Measurements from ENCODE around the gene FRY. TPM values are rescaled to one million over a fixed set of nuclear protein-coding genes. Genes with fewer than 3 reads are reported as not detected.

FRY gene
- total RNA-seq, 1 experiment from 2014 or later, result 5.3 TPM

GRCh38 chr13:32124743-32125142, 93.2 kb downstream of the FRY start:
- ChIA-PET CTCF (interaction anchor here (1.0 kb wide), 1 partner anchor 40 kb away, joined by 3 read pairs; no protein-coding TSS in a partner anchor), POLR2A (no interaction called here)
- no peaks in the 10 kb centered on the region; the same call in 1 of the 2 replicates for H3K27me3 Mint-ChIP-seq (ENCODE audit: low read depth)
- no peaks in the 10 kb centered on the region for H3K4me1 Mint-ChIP-seq
- H3K36me3 Mint-ChIP-seq, result peaks cover 24% of the 10 kb centered on the region
- peaks cover 28% of the 10 kb centered on the region for H3K9me3 Mint-ChIP-seq
- no peak overlapping the region for H3K4me3 Mint-ChIP-seq
- H3K27ac Mint-ChIP-seq, result no peak overlapping the region
- TF ChIP-seq CREB1 (CRISPR knock-in tag; IDR thresholded peaks at IDR 0.05) (no peak), GTF2I (CRISPR knock-in tag; conservative IDR thresholded peaks at IDR 0.05) (no peak), E2F5 (CRISPR knock-in tag; IDR thresholded peaks at IDR 0.05) (no peak), CREM (CRISPR knock-in tag; IDR thresholded peaks at IDR 0.05) (no peak), FOXK1 (CRISPR knock-in tag; IDR thresholded peaks at IDR 0.05) (no peak), ATF6 (CRISPR knock-in tag; IDR thresholded peaks at IDR 0.05) (no peak), TEAD4 (CRISPR knock-in tag; IDR thresholded peaks at IDR 0.05) (no peak), NFATC4 (CRISPR knock-in tag; IDR thresholded peaks at IDR 0.05) (no peak), ATF1 (CRISPR knock-in tag; IDR thresholded peaks at IDR 0.05) (no peak), JAZF1 (CRISPR knock-in tag; IDR thresholded peaks at IDR 0.05) (no peak), MLX (CRISPR knock-in tag; IDR thresholded peaks at IDR 0.05) (no peak), CDX4 (CRISPR knock-in tag; IDR thresholded peaks at IDR 0.05; ENCODE audit: borderline replicate concordance) (no peak), ZNF138 (CRISPR knock-in tag; conservative IDR thresholded peaks at IDR 0.05) (no peak)
- ATAC-seq (no peak), DNase-seq (ENCODE audit: low spot score) (no peak)

GRCh38 chr13:32125221-32125689, 93.7 kb downstream of the FRY start:
- Mint-ChIP-seq H3K27ac (no peak overlapping the region), H3K4me3 (no peak overlapping the region), H3K27me3 (ENCODE audit: low read depth) (no peaks in the 10 kb centered on the region; the same call in 1 of the 2 replicates), H3K36me3 (peaks cover 24% of the 10 kb centered on the region), H3K9me3 (peaks cover 28% of the 10 kb centered on the region), H3K4me1 (no peaks in the 10 kb centered on the region)
- ChIA-PET POLR2A (no interaction called here), CTCF (interaction anchor here (1.0 kb wide), 1 partner anchor 39 kb away, joined by 3 read pairs; no protein-coding TSS in a partner anchor)
- DNase-seq (ENCODE audit: low spot score) (no peak), ATAC-seq (no peak)
- TF ChIP-seq JAZF1 (CRISPR knock-in tag; IDR thresholded peaks at IDR 0.05), result no peak
- no peak for TF ChIP-seq ESRRA (CRISPR knock-in tag; IDR thresholded peaks at IDR 0.05; ENCODE audit: borderline replicate concordance)
- no peak for TF ChIP-seq ELF4 (CRISPR knock-in tag; IDR thresholded peaks at IDR 0.05; ENCODE audit: low read depth)

- H3K27ac Mint-ChIP-seq, result no peak overlapping the region
- peaks cover 24% of the 10 kb centered on the region for H3K36me3 Mint-ChIP-seq
- H3K27me3 Mint-ChIP-seq (ENCODE audit: low read depth), result no peaks in the 10 kb centered on the region; the same call in 1 of the 2 replicates
- H3K4me1 Mint-ChIP-seq, result no peaks in the 10 kb centered on the region
- no peak overlapping the region for H3K4me3 Mint-ChIP-seq
- DNase-seq (ENCODE audit: low spot score) (no peak), ATAC-seq (no peak)
- POLR2A ChIA-PET, result no interaction called here
- CTCF ChIA-PET, result interaction anchor here (1.0 kb wide), 1 partner anchor 39 kb away, joined by 3 read pairs; no protein-coding TSS in a partner anchor
- H3K9me3 Mint-ChIP-seq, result peaks cover 27% of the 10 kb centered on the region
- TF ChIP-seq STAT6 (CRISPR knock-in tag; conservative IDR thresholded peaks at IDR 0.05; ENCODE audit: low read depth) (no peak), SMAD4 (CRISPR knock-in tag; IDR thresholded peaks at IDR 0.05) (no peak), OVOL2 (CRISPR knock-in tag; IDR thresholded peaks at IDR 0.05; ENCODE audit: borderline replicate concordance) (no peak), ZNF532 (CRISPR knock-in tag; IDR thresholded peaks at IDR 0.05; ENCODE audit: borderline replicate concordance) (no peak), CREB1 (CRISPR knock-in tag; IDR thresholded peaks at IDR 0.05) (no peak)
Measured at GRCh38 chr13:32125751-32126150, 94.2 kb downstream of the FRY start.

All from WTC11 (cell line).